Activated T-cell treated with anti-CD3 and anti-CD28 coated beads, Interleukin-2, amount 50 U/mL, for 72 hours (primary cell): Measurements from ENCODE around the gene ZBTB37. TPM values are rescaled to one million over a fixed set of nuclear protein-coding genes. Genes with fewer than 3 reads are reported as not detected.

ENCODE experiments used
- ATAC-seq, 2 donors: fragments of 150-1000 bp; cut with Tn5 transposase; replicated peaks in 1 of 2; 2 replicates each; pipeline ENCODE4 v1.10.0; 2021; ENCODE audit warnings: moderate library complexity in 2 of 2, mild to moderate bottlenecking in 1 of 2
- DNase-seq, 2 donors: peaks; one replicate each; pipeline ENCODE4 v3.0.0; 2021 to 2022; ENCODE audit warnings: mixed read lengths in 1 of 2
- H3K27ac Mint-ChIP-seq: one replicate; pipeline ENCODE4 v1.8.0; 2022; ENCODE audit warnings: mild to moderate bottlenecking, moderate library complexity, mixed read lengths
- H3K27me3 Mint-ChIP-seq: one replicate; pipeline ENCODE4 v1.8.0; 2022; ENCODE audit warnings: low read depth, mixed read lengths
- H3K36me3 Mint-ChIP-seq, 2 donors: one replicate each; pipeline ENCODE4 v1.8.0; 2022; ENCODE audit warnings: mixed read lengths in 2 of 2, mild to moderate bottlenecking in 1 of 2; ENCODE audit not compliant: insufficient read depth in 2 of 2
- H3K4me1 Mint-ChIP-seq: one replicate; pipeline ENCODE4 v1.8.0; 2022; ENCODE audit warnings: low read depth, mixed read lengths
- H3K4me3 Mint-ChIP-seq, 2 donors: one replicate each; pipeline ENCODE4 v1.8.0; 2022; ENCODE audit warnings: mild to moderate bottlenecking in 2 of 2, mixed read lengths in 2 of 2, moderate library complexity in 2 of 2
- H3K9me3 Mint-ChIP-seq, 2 donors: one replicate each; pipeline ENCODE4 v1.8.0; 2022; ENCODE audit warnings: mixed read lengths in 2 of 2
- total RNA-seq, 2 donors: library from RNA; stranded (reverse); gene quantifications; one replicate each; pipeline ENCODE4 v1.2.3, GENCODE V29; 2022

The ZBTB37 gene, protein sequence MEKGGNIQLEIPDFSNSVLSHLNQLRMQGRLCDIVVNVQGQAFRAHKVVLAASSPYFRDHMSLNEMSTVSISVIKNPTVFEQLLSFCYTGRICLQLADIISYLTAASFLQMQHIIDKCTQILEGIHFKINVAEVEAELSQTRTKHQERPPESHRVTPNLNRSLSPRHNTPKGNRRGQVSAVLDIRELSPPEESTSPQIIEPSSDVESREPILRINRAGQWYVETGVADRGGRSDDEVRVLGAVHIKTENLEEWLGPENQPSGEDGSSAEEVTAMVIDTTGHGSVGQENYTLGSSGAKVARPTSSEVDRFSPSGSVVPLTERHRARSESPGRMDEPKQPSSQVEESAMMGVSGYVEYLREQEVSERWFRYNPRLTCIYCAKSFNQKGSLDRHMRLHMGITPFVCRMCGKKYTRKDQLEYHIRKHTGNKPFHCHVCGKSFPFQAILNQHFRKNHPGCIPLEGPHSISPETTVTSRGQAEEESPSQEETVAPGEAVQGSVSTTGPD
- total RNA-seq, result 10 to 100 TPM; 14.2 to 14.9 TPM

DNA sequence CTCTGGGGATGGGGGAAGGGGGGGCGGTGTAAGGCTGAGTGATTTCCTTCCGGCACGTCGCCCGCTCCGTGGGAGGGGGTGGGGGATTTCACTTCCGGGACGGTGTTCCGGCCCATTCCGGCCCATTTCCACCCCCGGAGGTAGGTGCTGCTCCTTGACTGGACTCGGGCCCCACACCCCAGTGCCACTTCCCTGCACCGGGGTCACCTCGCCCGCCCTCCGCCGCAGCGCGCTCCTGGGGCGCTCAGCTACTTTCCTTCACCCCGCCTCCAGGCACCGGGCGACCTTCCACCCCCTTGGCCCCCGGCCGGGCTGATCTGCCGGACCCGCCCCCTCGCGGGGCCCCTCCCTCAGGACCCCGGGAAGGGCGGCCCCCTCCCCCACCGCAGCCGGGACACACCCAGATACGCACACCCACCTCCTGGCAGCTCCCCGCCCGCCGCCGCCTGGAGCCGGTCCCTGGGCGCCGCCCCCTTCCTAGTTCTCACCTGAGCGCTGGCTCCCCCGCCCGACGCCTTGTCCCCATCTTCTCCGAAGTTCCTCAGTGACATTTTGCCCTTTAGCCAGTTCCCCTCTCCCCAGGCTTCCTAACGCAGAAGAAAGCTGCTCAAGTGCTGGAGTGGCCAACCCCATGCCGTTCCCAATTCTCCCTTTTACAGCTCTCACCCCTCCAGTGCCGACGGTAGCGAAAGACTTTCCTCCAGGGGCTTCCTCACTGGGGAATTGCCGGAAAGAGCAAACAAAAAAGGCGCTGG, at the start of gene ZBTB37:
Gene ZBTB37 (plus strand): TSS at position 115 of the 755 bp plus-strand sequence. CDS start 1,846 bp downstream, outside the sequence.
- DNase-seq, result peak; percentile 94 to 95
- H3K4me3 Mint-ChIP-seq, result peak within 1 kb of the TSS; percentile 95 to 99
- H3K27ac Mint-ChIP-seq, result peak within 1 kb of the TSS; percentile 95
- no peaks in the 10 kb centered on the region for H3K27me3 Mint-ChIP-seq
- ATAC-seq, result peak; percentile 66 to 72
- H3K9me3 Mint-ChIP-seq, result no peaks in the 10 kb centered on the region
- peaks cover 81% of the 10 kb centered on the region for H3K4me1 Mint-ChIP-seq
- H3K36me3 Mint-ChIP-seq, result peaks cover 29 to 39% of the 10 kb centered on the region in 2 donors

DNA sequence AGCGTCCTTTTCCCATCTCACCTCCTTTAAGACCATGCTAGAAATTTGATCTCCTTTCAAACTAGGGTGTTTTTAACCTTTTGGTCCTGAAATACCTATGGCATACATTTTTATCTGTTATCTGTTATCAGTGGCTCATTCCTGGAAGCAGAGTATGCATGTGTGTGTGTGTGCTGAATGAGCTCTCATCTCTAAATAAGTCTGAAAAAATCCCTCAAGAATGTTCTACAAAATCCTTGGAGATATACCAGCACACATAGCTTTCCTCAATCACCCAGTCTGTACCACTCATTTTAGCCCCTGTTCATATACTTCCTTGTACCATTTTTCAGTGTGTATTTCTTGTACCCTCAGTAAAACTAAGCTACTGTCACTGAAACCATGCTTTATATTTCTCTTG, 49.7 kb upstream of the ZBTB37 start:
- ATAC-seq, result no peak
- peaks cover 16 to 28% of the 10 kb centered on the region in 2 donors for H3K36me3 Mint-ChIP-seq
- H3K27ac Mint-ChIP-seq, result no peak overlapping the region
- no peaks in the 10 kb centered on the region for H3K27me3 Mint-ChIP-seq
- H3K4me3 Mint-ChIP-seq, result no peak overlapping the region
- peaks cover 42% of the 10 kb centered on the region for H3K4me1 Mint-ChIP-seq
- DNase-seq, result no peak
- no peaks in the 10 kb centered on the region for H3K9me3 Mint-ChIP-seq

DNA sequence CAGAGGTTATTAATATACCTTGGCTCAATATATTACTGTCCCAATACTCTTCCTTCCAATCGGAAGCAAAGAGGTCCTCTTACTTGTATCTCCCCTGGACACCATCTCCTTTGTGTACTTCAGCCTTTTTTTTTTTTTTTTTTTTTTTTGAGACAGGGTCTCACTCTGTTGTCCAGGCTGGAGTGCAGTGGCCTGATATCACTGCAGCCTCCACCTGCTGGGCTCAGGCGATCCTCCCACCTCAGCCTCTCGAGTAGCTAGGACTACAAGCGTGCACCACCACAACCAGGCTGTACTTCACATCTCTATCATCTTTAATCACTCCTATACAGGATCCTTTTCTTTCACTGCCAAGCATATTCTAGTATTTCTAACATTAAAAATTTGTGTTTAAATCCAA, 46.5 kb upstream of the ZBTB37 start:
- peak overlapping the region in 1 of 2 donors; percentile 95 for H3K4me3 Mint-ChIP-seq
- H3K4me1 Mint-ChIP-seq, result peaks cover 54% of the 10 kb centered on the region
- ATAC-seq (no peak), DNase-seq (no peak)
- H3K27me3 Mint-ChIP-seq, result no peaks in the 10 kb centered on the region
- peak overlapping the region; percentile 94 for H3K27ac Mint-ChIP-seq
- H3K9me3 Mint-ChIP-seq, result no peaks in the 10 kb centered on the region
- peaks cover 24 to 35% of the 10 kb centered on the region in 2 donors for H3K36me3 Mint-ChIP-seq

DNA sequence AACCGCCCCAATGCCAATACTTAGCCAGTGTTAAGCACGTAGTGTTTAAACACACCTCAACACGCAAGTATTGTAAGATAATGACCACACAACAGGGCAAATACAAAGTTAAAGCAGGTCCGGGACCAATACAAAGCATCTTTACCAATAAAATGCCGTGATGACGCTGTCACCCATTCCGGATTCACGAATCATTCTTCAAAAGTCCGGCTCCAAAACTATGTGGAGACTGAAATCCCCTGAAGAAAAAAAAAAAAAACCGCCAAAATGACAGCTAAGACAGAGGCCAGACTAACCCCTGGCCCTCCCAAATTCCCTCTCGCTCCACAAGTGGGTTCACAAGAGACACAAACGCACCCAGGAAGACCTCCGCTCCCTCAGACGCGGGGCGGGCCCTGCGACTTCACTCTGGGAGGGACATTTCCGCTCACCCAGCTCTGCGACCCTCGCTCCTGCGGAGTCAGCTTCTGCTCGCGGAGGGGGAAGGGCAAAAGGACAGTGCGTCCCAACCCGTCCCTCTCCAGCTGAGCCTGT, 44.3 kb upstream of the ZBTB37 start:
- Mint-ChIP-seq H3K27ac (peak overlapping the region; percentile 98), H3K36me3 (peaks cover 18 to 26% of the 10 kb centered on the region in 2 donors), H3K9me3 (no peaks in the 10 kb centered on the region), H3K4me1 (peaks cover 65% of the 10 kb centered on the region), H3K4me3 (peak overlapping the region; percentile 89 to 95), H3K27me3 (no peaks in the 10 kb centered on the region)
- DNase-seq (no peak), ATAC-seq (peak; percentile 56 to 63)

DNA sequence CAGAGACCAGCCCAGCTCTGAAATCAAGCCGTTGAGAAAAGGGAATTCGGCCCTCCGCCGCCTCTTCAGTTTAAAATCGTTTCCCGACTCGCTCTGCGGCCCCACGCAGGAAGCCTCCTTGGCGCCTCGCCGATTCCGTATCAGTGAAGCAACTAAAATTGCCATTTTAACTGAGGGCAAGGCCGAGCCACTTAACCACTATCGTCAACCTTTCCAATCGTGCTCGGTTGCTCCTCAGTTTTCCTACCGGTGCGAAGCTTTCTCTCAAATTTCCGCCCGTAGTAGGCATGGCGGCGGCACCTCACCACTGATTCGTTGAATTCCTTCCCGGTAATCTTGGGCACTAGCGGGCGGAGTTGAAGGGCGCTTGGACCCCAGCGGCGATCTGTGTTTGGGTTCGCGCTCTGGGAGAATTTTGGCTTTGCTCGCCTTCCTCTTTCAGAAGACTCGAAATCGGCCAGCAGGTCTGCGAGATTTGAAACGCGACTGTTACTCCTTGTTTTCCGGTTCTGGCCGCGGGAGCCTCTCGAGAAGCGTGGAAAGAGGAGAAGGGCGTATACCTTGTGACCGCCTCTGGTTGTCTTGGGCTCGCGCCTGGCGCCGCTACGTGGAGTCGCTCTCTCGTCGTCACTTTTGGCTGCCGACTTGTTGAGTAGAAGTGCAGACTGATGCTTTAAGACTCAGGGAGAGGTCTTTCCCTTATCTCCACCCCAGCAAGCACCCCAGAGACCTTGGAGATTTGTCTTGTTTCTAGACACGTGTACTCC, 43.7 kb upstream of the ZBTB37 start, which contains the start of the genes CENPL and DARS2:
Gene CENPL (minus strand): TSS at position 569 of the 767 bp plus-strand sequence. CDS start 13,584 bp downstream, outside the sequence.
Gene DARS2 (plus strand): TSS at position 359 of the 767 bp plus-strand sequence. CDS start 557 bp downstream, outside the sequence.
- ATAC-seq, result peak; percentile 87
- no peaks in the 10 kb centered on the region for H3K9me3 Mint-ChIP-seq
- DNase-seq, result peak; percentile 87 to 91
- peaks cover 20 to 24% of the 10 kb centered on the region in 2 donors for H3K36me3 Mint-ChIP-seq
- H3K27me3 Mint-ChIP-seq, result no peaks in the 10 kb centered on the region
- peak within 1 kb of the TSS; percentile 89 to 95 for H3K4me3 Mint-ChIP-seq
- H3K27ac Mint-ChIP-seq, result peak within 1 kb of the TSS; percentile 98
- H3K4me1 Mint-ChIP-seq, result peaks cover 68% of the 10 kb centered on the region

DNA sequence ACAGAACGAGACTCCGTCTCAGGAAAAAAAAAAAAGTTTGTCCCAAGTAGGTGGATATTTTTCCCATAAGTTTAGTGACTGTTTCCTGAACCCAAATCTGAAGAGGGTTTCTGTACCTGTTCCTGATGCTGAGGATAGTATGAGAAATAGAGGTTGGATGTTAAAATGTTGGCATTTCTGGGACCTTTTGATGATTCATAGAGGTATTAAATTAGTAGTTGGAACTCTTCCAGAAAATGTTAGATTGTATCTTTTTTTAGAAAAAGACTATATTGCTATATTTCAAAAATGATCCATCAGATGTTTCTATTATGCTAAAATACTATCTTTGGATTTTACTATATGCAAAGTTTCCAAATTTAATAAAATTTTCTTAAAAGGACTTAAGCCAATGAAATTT, 40.6 kb upstream of the ZBTB37 start:
- Mint-ChIP-seq H3K36me3 (peaks cover 16 to 21% of the 10 kb centered on the region in 2 donors), H3K27me3 (no peaks in the 10 kb centered on the region), H3K4me3 (peak overlapping the region; percentile 11 to 29), H3K4me1 (peaks cover 55% of the 10 kb centered on the region), H3K27ac (no peak overlapping the region), H3K9me3 (no peaks in the 10 kb centered on the region)
- DNase-seq, result no peak
- no peak for ATAC-seq

DNA sequence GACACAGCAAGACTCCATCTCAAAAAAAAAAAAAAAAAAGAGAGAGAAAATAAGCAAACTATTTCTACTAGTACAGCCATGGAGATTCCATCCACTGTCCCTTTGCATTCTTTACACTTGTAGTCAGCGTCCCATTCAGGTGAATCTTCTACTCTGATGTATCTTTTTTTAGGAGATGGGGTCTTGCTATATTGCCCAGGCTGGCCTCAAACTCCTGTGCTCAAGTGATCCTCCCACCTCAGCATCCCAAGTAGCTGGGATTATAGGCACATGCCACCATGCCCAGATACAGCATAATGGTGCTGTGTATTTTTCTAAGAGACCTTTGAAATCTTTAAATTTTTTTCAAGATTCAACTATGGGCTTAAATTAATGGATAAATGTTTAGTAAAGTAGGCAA, 35.4 kb upstream of the ZBTB37 start:
- no peaks in the 10 kb centered on the region for H3K9me3 Mint-ChIP-seq
- no peaks in the 10 kb centered on the region for H3K27me3 Mint-ChIP-seq
- H3K4me3 Mint-ChIP-seq, result no peak overlapping the region
- peaks cover 2 to 12% of the 10 kb centered on the region in 2 donors for H3K36me3 Mint-ChIP-seq
- H3K4me1 Mint-ChIP-seq, result peaks cover 17% of the 10 kb centered on the region
- ATAC-seq (no peak), DNase-seq (no peak)
- H3K27ac Mint-ChIP-seq, result no peak overlapping the region

DNA sequence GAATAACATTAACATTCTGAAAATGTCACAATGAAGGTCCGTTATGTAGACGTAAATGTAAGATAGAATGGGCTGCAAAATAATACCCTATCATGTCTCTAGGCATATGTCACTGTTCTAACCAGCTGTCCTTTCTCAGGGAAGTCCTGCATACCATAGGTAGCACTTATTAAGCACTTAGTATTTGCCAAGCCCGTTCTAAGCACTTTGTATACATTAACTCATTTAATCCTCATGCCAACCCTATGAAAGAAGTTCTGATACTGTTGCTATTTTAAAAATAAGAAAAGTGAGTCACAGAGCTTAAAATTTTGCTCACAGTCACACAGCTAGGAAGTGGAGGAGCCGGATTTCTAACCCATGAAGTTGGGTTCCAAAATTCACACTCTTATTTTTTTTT, 16.1 kb upstream of the ZBTB37 start:
- peaks cover 8 to 23% of the 10 kb centered on the region in 2 donors for H3K36me3 Mint-ChIP-seq
- DNase-seq (no peak), ATAC-seq (no peak)
- no peak overlapping the region for H3K27ac Mint-ChIP-seq
- no peaks in the 10 kb centered on the region for H3K27me3 Mint-ChIP-seq
- no peak overlapping the region for H3K4me3 Mint-ChIP-seq
- H3K9me3 Mint-ChIP-seq, result no peaks in the 10 kb centered on the region
- no peaks in the 10 kb centered on the region for H3K4me1 Mint-ChIP-seq

DNA sequence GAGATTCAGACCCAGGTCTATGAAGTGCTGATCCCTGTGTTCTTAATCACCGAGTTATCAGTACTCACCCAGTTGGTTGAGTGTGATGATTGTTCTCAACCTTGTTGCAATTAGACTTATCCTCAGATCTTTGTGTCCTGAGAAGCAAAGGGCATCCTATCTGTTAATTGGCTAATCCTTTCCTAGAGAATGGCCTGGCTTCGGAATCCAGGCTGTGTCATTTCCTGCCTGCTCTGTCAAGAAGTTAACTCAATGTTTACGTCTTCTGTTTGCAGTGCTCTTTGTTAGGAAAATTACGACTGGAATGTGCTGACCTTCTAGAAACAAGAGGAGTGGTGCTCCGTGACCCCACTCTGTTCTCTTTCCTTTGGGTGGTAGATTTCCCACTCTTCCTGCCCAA, 15.1 kb upstream of the ZBTB37 start:
- DNase-seq (no peak), ATAC-seq (no peak)
- Mint-ChIP-seq H3K9me3 (no peaks in the 10 kb centered on the region), H3K4me3 (no peak overlapping the region), H3K27me3 (no peaks in the 10 kb centered on the region), H3K36me3 (peaks cover 8 to 24% of the 10 kb centered on the region in 2 donors), H3K27ac (no peak overlapping the region), H3K4me1 (no peaks in the 10 kb centered on the region)

DNA sequence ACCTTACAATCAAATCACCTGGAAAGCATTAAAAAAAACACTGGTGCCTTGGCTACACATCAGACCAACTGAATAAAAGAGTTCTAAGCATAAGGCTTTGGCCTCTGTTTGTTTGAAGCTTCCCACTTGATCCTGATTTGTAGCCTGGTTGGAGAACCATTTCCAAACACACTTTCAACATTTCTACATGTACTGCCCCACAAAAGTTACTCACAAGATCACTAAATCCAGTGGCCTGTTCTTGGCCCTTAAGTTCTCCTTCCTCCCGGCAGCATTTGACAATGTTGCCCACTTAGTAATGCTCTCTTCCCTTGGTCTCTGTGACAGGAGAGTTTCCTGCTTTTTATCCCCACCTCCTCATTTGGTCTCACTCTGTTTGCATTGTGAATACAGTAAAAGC, 12.2 kb upstream of the ZBTB37 start:
- DNase-seq (no peak), ATAC-seq (no peak)
- Mint-ChIP-seq H3K9me3 (no peaks in the 10 kb centered on the region), H3K36me3 (peaks cover 8 to 25% of the 10 kb centered on the region in 2 donors), H3K4me1 (no peaks in the 10 kb centered on the region), H3K27ac (peak overlapping the region; percentile 56), H3K27me3 (no peaks in the 10 kb centered on the region), H3K4me3 (no peak overlapping the region)

DNA sequence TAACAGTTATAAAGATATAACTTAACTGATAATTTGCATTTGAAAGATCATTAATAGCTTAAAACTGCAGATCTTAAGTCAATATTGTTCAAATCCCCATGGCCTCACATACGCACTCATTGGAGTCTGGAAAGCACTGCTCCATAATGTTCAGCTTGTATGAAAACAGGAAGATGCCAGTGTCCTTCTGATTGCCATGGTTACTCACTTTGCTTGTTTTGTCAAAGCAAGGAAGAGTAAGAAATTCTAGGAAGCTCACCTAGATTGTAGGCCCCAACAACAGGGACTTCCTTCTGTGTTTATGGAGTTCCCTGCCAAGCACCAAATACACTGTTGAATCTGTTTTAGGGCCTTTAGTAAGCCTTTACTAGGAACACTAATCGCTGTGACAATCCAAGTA, 11.3 kb upstream of the ZBTB37 start:
- Mint-ChIP-seq H3K27me3 (no peaks in the 10 kb centered on the region), H3K36me3 (peaks cover 8 to 19% of the 10 kb centered on the region in 2 donors), H3K4me3 (no peak overlapping the region), H3K27ac (no peak overlapping the region), H3K4me1 (no peaks in the 10 kb centered on the region), H3K9me3 (no peaks in the 10 kb centered on the region)
- ATAC-seq (no peak), DNase-seq (no peak)

DNA sequence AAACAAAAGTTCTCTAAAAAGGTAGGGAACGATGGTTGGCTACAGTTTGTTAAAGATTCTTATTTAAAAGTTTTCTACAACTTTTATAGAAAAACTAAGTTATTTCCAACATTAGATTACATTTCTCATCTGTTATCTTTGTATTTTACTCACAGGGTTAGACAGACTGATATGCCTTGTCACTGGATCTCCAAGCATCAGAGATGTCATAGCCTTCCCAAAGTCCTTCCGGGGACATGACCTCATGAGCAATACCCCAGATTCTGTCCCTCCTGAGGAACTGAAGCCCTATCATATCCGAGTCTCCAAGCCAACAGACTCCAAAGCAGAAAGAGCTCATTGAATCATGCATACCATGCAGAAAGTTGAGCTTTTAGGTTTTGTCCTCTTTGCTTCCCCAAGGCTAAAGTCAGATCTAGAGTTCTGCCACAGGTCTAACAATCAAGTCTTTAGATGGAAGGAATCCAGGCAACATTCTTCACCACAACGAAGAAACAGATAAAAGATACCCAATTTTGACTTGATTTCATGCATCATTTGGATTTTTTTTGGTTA, 10.7 kb upstream of the ZBTB37 start:
- peaks cover 10 to 19% of the 10 kb centered on the region in 2 donors for H3K36me3 Mint-ChIP-seq
- peak overlapping the region; percentile 7 for H3K27ac Mint-ChIP-seq
- no peaks in the 10 kb centered on the region for H3K4me1 Mint-ChIP-seq
- ATAC-seq (no peak), DNase-seq (no peak)
- H3K27me3 Mint-ChIP-seq, result no peaks in the 10 kb centered on the region
- no peak overlapping the region for H3K4me3 Mint-ChIP-seq
- no peaks in the 10 kb centered on the region for H3K9me3 Mint-ChIP-seq
